EL (cell line): ENCODE results near the gene CXCL1.
A peak's percentile ranks its signal among the peaks of the same experiment; 100 is the strongest.
"Not testable (repeated sequence)": the region's sequence is repeated elsewhere in the genome, so short reads cannot be mapped to it uniquely, and the experiment has no call there.

Experiments
- DNase-seq: peaks from one replicate; pipeline ENCODE4 v3.0.0-alpha.2; 2016

Gene CXCL1

GRCh38 chr4:73883306-73883705, 14.1 kb downstream of the CXCL1 start:
- peak; percentile 68 for DNase-seq

DNA sequence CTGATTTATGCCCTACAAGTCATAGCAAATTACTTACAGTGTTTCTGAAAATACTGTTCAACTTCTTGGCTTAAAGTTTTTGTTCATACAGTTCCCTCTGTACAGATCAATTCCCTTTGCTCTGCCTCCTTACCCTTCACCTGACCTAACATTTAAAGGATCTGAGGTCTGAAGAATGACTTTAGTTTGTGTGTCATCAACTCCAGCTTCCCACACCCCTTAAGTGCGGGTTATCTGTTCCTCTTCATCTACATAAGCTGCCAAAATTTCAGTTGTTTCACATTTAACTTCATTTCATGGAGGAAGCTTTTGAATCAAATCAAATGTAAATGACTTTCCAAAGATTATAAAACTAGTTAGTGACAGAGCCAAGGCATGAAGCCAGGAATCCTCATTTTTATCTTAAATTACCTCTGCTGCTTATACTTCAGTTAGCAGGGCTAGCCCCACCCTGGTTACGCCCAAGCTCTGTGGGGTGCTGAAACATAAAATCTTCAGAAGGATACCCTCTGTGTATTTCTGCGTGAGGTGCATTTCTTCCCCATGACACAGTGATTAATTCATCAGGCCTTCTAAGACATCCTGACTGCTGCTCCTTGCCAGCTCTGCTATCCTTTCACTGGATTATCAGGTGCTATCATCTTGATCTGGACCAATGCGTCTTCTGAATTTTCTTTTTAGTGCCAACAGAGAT, 16.5 kb downstream of the CXCL1 start:
- peak; percentile 44 for DNase-seq

- DNase-seq, result no peak
Observed at GRCh38 chr4:73891326-73891725, 22.1 kb downstream of the CXCL1 start.

DNA sequence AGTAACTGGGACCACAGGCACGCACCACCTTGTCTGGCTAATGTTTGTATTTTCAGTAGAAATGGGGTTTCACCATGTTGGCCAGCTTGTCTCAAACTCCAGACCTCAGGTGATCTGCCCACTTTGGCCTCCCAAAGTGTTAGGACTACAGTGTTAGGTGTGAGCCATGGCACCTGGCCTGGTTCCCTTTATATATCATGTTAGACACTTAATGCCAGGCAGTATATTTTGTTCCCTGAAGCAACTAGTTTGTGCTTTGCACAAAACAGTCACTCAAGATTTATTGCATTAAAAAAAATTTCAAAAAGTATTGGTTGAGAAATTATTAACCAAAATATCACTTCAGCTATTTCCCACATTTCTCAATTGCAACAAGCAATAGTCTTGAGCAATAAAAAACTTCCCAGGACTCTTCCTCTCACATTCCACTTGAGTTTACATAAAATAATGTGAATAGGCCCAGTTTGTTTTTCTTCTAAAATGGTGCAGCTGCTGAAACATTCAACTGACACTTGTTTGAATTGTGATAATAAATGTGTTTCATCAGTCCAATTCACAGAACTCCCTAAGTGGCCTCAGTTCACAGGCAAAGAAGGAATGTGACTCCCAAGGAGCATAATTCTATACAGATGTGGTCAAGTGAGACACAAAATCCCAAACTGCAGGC, 22.7 kb downstream of the CXCL1 start:
- peak; percentile 47 for DNase-seq

GRCh38 chr4:73892966-73893365, 23.8 kb downstream of the CXCL1 start:
- no peak for DNase-seq

- DNase-seq, result no peak
Observed at GRCh38 chr4:73894001-73894400, 24.8 kb downstream of the CXCL1 start.

DNA sequence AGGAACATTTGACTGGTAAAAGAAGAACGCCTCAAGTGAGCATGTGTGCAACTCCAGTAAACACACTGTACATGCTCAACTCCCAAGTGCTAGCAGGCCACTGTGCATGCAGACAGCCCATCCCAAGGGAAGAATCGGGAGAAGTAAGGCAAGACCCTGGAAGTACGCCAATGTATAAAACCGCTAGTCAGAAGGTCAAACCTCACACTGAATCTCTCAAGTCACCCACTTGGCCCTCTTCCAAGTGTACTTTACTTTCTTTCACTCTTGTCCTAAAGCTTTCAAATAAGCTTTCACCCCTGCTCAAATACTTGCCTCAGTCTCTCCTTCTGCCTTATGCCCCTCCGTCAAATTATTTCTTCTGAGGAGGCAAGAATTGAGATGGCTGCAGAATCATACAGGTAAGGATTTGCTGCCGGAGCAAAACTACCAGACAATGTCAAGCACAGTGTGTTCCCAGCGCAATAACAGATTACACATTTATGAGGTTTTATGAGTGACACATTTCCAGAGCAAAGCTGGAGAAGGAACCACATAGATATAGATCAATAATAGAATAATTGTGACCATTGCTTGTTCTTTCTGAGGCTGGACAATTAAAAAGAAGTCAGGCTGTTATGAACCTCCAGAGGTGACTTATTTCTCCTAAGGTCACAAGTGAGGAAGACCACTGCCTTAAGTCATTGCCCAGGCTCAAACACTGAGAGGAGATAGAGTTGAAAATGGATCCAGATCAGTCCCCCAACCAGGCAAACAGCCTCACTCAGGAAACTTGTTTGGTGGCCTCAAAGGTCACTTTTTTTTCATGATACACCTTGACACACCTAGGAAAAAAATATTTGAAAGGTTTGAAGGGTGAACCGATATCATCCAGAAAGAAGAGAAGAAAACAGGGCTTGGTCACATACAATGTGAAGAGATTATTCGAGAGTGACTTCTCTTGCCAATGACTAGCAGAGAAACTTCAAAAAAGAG, 26.3 kb downstream of the CXCL1 start:
- no peak for DNase-seq

- DNase-seq, result no peak
Observed at GRCh38 chr4:73896416-73896815, 27.2 kb downstream of the CXCL1 start.

DNA sequence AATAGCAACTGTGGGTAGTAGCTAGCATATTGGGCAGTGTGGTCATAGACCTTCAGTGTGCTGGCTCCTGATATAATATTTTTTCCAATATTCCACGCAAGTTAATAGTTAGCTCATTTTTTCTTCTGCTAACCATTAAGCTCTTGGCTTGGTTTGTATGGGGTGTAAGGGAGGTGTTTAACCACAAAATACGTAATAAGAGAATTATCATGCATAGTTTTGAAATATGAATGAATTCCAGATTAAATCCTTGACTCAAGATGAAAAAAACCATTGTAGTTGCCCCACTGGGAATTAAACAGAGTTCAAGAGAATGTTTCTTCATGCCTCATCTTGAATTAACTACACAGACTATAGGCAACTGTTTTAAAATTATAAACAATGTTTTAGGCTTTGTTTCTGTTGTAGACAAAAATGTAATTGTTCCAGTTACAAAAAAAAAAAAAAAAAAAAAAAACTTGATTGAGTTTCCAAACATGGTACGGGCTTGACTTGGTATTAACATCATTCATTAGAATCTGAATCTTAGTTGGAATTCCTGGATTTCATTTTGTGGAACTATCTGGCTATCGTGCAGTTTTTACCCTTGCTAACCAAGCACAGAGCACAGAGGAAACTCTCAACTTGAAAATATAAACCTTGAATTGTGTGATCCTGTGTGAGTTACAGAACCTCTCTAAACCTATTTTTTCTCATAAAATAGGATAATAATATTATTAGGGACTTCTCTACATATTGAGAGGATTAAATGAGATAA, 28.4 kb downstream of the CXCL1 start:
- no peak for DNase-seq

- DNase-seq, result not testable (repeated sequence)
Observed at GRCh38 chr4:73899338-73899737, 30.1 kb downstream of the CXCL1 start.

DNA sequence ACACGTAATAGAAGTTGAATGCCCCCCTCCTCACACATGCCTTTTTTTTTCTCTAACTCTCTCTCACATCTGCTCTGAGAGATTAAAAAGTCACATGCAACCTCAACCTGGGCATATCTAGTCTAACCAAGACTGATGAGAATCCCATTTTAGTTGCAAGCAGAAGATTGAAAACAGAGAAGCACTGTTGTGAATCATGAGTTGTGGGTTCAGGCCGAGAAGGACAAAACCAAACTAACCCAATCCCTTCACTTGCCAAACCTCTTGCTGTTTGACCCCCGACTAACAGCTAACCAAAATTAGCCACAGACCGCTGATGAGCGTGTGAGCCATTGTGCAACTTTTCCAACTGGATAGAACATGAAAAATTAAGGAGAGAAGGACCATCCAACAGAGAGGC, 31.8 kb downstream of the CXCL1 start:
- DNase-seq, result no peak

DNA sequence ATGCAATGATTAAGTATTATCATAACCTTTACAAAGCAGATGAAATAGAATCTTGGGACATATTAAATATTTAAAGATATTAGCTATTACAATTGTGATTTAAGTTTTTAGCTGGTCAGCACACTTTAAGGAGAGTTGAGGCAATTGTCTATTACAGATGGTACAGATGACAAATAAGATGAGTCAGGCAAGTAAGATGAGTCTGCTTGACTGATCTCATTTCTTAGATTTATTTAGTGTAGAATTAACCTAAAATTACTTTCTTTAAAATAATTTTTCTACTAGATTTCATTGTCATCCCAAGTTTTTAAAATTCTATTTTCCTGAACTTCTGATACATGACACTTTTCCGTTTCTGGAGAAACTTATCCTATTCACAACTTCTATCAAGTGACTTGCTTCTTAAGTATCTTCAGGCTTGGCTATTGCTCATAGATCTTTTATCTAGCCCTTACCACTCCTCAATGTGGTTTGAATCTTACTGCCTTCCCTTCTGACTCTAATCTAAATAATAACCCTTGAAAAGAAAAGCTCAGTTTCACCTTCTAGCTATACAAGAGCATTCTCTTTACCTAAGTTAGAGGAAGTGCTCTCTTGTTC, 32.9 kb downstream of the CXCL1 start:
- peak; percentile 37 for DNase-seq

DNA sequence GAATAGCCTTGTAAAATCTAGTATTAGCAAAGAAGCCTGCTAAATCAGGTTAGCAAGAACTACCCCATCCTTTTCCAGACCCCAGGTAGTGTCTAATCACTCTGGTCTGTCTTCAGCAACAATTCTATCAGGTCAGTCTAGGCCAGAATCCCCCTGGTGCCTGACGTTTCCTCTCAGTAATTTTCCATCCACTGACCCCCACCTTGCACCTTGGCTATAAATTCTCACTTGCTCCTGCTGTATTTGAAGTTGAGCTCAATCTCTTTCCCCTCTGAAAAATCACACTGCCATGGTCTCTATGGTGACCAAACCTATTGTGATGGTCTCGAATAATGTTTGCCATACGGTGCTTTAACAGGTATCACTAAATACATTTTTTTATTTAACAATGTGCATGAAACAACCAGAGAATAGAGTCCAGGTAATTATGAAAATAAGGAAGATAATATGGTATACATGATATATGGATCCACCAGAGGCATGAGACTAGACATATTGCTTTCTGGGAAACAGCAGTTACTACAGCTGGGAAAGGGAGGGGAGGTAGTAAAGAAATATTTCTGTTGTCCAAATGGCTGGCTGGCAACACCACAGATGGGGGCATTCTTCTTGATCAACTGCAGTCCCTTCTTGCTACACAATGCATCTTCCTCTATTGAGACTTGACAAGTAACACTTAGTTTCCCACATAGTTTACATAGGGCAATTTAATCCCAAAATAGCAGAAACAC, 33.8 kb downstream of the CXCL1 start:
- DNase-seq, result no peak

DNA sequence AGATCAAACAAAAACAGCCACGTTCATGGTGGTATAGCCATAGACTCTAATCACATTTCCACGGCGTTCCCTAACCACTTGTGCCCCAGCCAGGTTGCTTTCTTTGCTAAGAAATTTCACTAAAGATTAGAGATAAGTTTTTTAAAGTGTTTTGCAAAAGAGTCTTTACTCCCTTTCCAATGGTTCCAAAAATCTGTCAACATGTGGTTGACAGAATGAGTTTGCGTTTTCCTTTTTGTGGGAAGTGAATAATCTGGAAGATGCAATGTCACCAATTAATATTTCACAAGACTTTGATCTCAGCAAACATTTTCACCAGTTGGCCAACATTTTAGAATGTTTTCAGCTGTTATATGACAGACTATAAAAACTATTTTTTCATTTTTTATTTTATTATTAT, 35.3 kb downstream of the CXCL1 start:
- DNase-seq, result no peak

GRCh38 chr4:73908965-73909364, 39.8 kb downstream of the CXCL1 start:
- no peak for DNase-seq

- no peak for DNase-seq
Observed at GRCh38 chr4:73911746-73912145, 42.6 kb downstream of the CXCL1 start.

DNA sequence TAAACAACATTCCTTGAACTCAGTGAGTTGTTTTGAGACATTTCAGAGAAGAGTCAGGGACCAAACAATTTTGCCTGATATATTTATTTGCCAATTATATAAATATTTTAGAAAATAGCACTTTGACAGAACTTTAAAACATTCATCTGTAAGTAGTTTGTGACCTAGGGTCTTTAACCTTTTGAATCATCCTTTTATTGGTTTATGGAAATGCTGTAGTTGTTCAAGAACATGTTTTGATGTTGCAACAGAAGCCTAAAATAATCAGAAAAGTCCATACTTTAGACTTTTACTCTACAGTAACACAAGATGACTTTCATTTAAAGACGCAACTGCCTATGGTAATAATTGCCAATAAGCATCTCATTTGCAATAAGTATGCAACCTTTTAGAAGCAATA, 43.0 kb downstream of the CXCL1 start:
- no peak for DNase-seq

- DNase-seq, result no peak
Observed at GRCh38 chr4:73914071-73914470, 44.9 kb downstream of the CXCL1 start.

DNA sequence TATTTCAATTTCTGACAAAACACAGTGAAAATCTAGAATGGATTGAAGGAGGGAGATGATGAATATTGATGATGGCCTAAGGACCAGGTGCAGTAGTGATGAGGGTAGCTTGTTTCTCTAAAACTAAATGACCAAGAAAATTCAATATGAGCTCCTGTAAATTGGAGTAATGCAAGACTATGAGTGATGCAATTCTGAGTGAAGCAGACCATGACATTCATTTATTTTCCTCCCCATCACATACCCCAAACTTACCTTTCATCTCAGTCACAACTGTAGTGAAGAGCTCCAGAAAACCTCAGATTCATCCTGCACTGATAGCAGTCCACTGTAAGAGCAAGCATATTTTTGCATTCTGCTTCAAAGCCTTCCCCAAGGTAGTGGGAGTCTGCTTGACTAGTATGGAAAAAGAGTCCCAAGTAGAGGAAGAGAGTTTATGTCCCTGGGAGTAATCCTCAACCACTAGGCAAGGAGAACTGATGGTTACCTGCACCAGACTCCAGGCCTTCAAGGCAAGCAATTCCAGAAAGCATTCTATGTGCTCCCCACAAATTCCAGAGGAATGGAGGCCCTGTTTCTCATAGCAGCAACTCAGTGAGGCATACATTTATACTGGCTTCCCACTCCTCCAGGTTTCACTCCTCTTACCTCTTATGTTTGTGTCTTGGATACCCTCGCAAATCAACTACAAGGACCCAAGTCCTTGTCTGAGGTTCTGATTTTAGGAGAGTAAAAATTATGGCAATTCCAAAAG, 47.2 kb downstream of the CXCL1 start:
- DNase-seq, result no peak

- peak; percentile 91 for DNase-seq
Observed at GRCh38 chr4:73917081-73917501, 47.9 kb downstream of the CXCL1 start.

DNA sequence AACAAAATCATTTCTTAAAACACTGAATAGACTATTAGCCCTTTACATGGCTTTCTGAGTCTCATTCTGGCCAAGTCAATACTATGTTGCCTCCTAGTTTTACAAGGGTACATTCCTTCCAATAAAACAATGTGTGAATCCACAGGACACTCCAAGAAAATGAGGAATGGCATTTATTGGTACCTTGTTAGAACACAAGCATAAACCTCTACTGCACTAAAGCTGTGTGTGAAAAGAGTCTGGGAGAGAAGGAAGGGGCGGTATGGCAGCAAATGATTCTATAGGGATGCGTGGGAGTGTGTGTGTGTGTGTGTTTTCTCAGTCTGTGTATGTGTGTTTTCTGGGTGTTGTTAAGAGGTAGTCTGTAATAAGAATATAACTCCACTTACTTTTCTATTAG, 48.9 kb downstream of the CXCL1 start:
- DNase-seq, result no peak
